ENCODE data around the gene MSI2. TPM values are rescaled to one million over a fixed set of nuclear protein-coding genes. Genes with fewer than 3 reads are reported as not detected.

The MSI2 gene
- total RNA-seq, 1 donor from 2014 or later = 23.1 TPM

- TF ChIP-seq, protein P1, sequence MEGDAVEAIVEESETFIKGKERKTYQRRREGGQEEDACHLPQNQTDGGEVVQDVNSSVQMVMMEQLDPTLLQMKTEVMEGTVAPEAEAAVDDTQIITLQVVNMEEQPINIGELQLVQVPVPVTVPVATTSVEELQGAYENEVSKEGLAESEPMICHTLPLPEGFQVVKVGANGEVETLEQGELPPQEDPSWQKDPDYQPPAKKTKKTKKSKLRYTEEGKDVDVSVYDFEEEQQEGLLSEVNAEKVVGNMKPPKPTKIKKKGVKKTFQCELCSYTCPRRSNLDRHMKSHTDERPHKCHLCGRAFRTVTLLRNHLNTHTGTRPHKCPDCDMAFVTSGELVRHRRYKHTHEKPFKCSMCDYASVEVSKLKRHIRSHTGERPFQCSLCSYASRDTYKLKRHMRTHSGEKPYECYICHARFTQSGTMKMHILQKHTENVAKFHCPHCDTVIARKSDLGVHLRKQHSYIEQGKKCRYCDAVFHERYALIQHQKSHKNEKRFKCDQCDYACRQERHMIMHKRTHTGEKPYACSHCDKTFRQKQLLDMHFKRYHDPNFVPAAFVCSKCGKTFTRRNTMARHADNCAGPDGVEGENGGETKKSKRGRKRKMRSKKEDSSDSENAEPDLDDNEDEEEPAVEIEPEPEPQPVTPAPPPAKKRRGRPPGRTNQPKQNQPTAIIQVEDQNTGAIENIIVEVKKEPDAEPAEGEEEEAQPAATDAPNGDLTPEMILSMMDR (IDR thresholded peaks at IDR 0.05) = no peak
- Mint-ChIP-seq H3K4me1 (ENCODE audit: low read depth) (peaks cover 29% of the 10 kb centered on the region), H3K36me3 (ENCODE audit: low read depth) (no peaks in the 10 kb centered on the region), H3K4me3 (ENCODE audit: unreplicated experiment) (no peak overlapping the region), H3K27ac (ENCODE audit: unreplicated experiment) (no peak overlapping the region), H3K27me3 (ENCODE audit: low read depth) (no peaks in the 10 kb centered on the region), H3K9me3 (ENCODE audit: low read depth) (no peaks in the 10 kb centered on the region)
- DNase-seq (ENCODE audit: low spot score) = peak; percentile 30
Measured at GRCh38 chr17:57447990-57448758, 191.9 kb downstream of the MSI2 start.

GRCh38 chr17:57448759-57449283, 192.5 kb downstream of the MSI2 start:
- no peaks in the 10 kb centered on the region for H3K27me3 Mint-ChIP-seq (ENCODE audit: low read depth)
- DNase-seq (ENCODE audit: low spot score) = peak; percentile 18
- H3K4me3 Mint-ChIP-seq (ENCODE audit: unreplicated experiment) = no peak overlapping the region
- H3K36me3 Mint-ChIP-seq (ENCODE audit: low read depth) = no peaks in the 10 kb centered on the region
- H3K9me3 Mint-ChIP-seq (ENCODE audit: low read depth) = no peaks in the 10 kb centered on the region
- peaks cover 22% of the 10 kb centered on the region for H3K4me1 Mint-ChIP-seq (ENCODE audit: low read depth)
- no peak overlapping the region for H3K27ac Mint-ChIP-seq (ENCODE audit: unreplicated experiment)
- TF ChIP-seq, protein P1 (IDR thresholded peaks at IDR 0.05) = no peak

DNA sequence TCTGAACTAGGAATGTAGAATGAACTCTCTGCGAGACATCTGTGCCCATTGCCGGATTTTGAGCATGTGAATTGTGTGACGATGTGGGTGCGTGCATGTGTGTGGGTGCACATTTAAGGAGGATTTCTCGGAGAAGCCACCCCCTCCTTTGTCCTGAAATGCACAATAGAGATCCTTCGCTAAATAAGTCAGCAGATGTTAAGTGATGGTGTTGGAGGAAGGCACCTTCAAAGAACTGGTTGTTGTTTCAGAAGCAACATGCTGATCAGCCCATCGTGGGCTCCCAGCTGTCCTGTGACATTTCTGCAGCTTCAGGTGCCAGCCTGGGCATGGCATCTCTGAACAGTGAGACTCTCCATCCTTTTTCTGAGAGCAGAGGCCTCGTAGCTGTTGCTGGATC, 194.9 kb downstream of the MSI2 start:
- H3K9me3 Mint-ChIP-seq (ENCODE audit: low read depth) = no peaks in the 10 kb centered on the region
- H3K27me3 Mint-ChIP-seq (ENCODE audit: low read depth) = no peaks in the 10 kb centered on the region
- no peaks in the 10 kb centered on the region for H3K36me3 Mint-ChIP-seq (ENCODE audit: low read depth)
- H3K27ac Mint-ChIP-seq (ENCODE audit: unreplicated experiment) = no peak overlapping the region
- TF ChIP-seq, protein P1 (IDR thresholded peaks at IDR 0.05) = no peak
- H3K4me1 Mint-ChIP-seq (ENCODE audit: low read depth) = peaks cover 20% of the 10 kb centered on the region
- DNase-seq (ENCODE audit: low spot score) = no peak
- H3K4me3 Mint-ChIP-seq (ENCODE audit: unreplicated experiment) = no peak overlapping the region

DNA sequence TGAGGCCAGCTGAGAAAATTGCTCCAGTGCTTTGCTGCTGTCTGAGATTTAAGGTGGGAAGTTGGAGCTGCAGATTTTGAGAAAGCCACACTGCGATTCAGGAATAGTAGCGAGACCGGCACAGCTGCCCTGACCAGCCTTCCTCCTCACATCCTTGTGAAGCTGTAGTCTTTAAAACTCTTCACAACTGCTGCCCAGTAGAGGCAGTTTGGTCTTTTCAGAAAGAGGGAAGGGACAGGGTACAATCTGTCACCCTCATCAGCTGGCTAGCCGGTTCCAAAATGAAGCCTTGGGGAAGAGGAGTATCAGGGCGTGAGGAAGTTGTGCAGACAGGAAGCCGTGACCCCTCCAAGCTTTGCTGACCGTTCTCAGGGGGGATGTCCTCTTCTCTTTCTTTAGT, 195.3 kb downstream of the MSI2 start:
- no peak overlapping the region for H3K27ac Mint-ChIP-seq (ENCODE audit: unreplicated experiment)
- peaks cover 20% of the 10 kb centered on the region for H3K4me1 Mint-ChIP-seq (ENCODE audit: low read depth)
- no peak overlapping the region for H3K4me3 Mint-ChIP-seq (ENCODE audit: unreplicated experiment)
- H3K9me3 Mint-ChIP-seq (ENCODE audit: low read depth) = no peaks in the 10 kb centered on the region
- TF ChIP-seq, protein P1 (IDR thresholded peaks at IDR 0.05) = no peak
- H3K27me3 Mint-ChIP-seq (ENCODE audit: low read depth) = no peaks in the 10 kb centered on the region
- no peak for DNase-seq (ENCODE audit: low spot score)
- no peaks in the 10 kb centered on the region for H3K36me3 Mint-ChIP-seq (ENCODE audit: low read depth)

- peaks cover 16% of the 10 kb centered on the region for H3K4me1 Mint-ChIP-seq (ENCODE audit: low read depth)
- no peaks in the 10 kb centered on the region for H3K27me3 Mint-ChIP-seq (ENCODE audit: low read depth)
- no peaks in the 10 kb centered on the region for H3K36me3 Mint-ChIP-seq (ENCODE audit: low read depth)
- no peak overlapping the region for H3K4me3 Mint-ChIP-seq (ENCODE audit: unreplicated experiment)
- H3K9me3 Mint-ChIP-seq (ENCODE audit: low read depth) = no peaks in the 10 kb centered on the region
- TF ChIP-seq, protein P1 (IDR thresholded peaks at IDR 0.05) = no peak
- H3K27ac Mint-ChIP-seq (ENCODE audit: unreplicated experiment) = no peak overlapping the region
- no peak for DNase-seq (ENCODE audit: low spot score)
Measured at GRCh38 chr17:57453841-57454425, 197.6 kb downstream of the MSI2 start.

All from chondrocyte (in vitro differentiated cells).